DMS114 treated with DMSO at 0.1 percent for 48 hours (cell line): ENCODE data around the gene NRSN2.
A peak's percentile ranks its signal among the peaks of the same experiment; 100 is the strongest.
"Not testable (repeated sequence)": the region's sequence is repeated elsewhere in the genome, so short reads cannot be mapped to it uniquely, and the experiment has no call there.

Source experiments
- DNase-seq: peaks from one replicate; lab custom pipeline; 2025; ENCODE audit not compliant: unreplicated experiment; lab: John Stamatoyannopoulos, UW

The NRSN2 gene

GRCh38 chr20:373171-373890 lies 26.4 kb downstream of the NRSN2 start:
- DNase-seq: no peak

DNA sequence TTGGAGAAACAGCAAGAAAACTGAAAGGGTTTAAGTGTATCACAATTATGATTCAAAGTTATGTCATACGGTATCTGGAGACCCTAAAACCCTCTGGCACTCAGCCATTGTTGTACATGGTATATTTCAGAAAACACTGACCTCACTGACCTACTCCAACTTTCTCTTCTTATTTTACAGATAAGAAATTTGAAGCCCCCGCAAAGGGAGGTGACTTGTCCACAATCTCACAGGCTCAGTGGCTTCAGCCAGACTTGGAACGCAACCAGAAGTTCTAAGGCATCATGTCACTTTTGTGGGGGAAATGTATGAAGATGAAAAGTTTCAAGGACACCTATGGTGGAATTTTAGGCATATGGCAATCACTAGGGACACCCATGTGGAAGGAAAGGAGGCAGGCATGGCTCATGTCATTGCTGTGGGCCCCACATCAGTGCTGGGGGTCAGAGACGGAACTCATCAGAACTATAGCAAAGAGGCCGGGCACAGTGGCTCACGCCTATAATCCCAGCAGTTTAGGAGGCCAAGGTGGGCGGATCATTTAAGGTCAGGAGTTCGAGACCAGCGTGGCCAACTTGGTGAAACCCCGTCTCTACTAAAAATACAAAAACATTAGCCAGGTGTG lies 28.5 kb downstream of the NRSN2 start:
- no peak for DNase-seq

- DNase-seq: no peak
These were observed 29.2 kb downstream of the NRSN2 start for GRCh38 chr20:376089-376488.

DNA sequence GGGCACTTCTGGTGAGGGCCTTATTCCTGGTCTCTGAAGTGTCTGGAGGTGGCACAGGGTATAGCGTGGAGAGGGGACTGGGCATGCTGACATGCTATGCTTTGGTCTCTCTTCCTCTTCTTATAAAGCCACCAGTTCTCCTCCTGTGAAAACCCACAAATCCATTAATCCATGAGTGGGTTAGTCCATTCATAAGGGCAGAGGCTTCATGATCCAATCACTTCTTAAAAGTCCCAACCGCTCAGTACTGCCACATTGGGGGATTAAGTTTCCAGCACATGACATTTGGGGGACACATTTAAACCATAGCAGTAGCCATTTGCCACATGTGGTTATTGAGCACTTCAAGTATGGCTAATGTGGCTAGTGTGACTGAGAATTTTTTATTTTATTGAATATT lies 29.8 kb downstream of the NRSN2 start:
- no peak for DNase-seq

- DNase-seq: not testable (repeated sequence)
These were observed 30.7 kb downstream of the NRSN2 start for GRCh38 chr20:377578-377977.

GRCh38 chr20:378961-379336 lies 32.0 kb downstream of the NRSN2 start:
- no peak for DNase-seq

GRCh38 chr20:380763-381580 lies 34.1 kb downstream of the NRSN2 start:
- no peak for DNase-seq

DNA sequence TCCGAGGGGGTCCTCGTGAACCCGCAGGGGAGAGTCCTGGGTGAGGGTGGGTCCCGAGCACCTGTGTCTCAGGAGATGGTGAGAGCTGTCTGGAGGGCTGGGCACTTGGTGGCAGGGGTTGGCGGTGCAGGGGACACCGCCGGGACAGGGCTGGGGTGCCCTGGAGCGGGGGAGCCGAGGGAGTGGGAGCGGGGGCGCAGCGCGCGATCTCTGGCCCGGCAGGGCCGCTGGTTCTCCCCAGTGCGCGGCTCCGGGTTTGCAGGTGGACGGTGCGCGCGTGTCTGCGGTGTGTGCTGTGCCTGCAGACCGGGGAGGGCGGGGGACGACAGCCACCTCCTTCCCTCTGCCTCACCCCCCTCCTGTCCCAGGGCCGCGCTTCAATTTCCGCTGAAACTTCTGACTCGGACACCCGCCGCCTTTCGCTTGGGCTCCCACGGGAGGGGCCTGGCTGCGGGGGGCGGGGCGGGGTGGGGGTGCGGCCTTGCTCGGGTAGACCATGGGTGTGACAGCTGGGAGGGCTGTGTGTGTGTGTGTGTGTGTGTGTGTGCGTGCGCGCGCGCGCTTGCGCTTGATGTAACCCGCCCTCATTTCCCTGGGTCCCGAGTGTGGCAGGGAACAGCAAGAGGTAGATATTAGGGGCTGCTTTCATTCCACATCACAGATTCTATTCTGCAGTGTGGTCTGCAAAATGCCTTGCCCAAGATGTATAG lies 34.8 kb downstream of the NRSN2 start:
- DNase-seq: peak; percentile 14

DNA sequence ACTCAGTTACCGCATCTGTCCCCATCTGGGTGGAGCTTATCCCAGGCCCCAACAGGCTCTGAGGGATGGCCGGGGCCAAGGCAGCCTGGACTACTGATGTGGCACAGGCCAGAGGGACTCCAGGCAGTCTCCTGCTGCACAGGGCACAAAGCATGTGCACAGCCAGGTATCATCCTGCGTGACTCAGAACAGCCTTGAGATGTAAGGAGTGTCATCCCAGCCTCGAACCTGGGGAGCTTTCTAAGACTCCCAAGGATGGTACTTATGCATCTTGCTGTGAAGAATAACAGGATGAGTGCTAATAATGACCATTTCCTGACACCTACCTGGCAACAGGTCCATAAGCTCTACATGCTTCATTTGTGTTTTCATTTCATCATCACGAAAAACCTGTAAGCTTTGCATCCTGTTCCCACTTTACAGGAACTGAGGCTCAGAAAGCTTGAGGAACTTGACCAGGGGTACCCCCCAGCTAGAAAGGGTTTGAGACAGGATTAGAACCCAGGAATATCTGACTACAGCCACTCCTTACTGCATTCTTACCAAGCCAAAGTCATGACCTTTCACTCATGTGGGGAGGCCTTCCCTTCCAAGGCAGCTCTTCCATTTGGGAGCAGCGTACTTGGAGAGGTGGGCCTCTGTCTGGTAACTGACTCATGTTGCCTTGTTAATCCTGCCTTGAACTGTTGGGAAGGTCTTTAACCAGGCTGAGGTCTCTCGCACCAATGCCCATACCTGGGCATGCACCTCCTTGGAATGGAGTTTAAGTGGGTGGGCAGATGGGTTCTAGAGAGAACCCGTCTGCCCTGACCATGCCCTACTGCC lies 35.6 kb downstream of the NRSN2 start:
- no peak for DNase-seq

GRCh38 chr20:383889-384288 lies 37.0 kb downstream of the NRSN2 start:
- no peak for DNase-seq

DNA sequence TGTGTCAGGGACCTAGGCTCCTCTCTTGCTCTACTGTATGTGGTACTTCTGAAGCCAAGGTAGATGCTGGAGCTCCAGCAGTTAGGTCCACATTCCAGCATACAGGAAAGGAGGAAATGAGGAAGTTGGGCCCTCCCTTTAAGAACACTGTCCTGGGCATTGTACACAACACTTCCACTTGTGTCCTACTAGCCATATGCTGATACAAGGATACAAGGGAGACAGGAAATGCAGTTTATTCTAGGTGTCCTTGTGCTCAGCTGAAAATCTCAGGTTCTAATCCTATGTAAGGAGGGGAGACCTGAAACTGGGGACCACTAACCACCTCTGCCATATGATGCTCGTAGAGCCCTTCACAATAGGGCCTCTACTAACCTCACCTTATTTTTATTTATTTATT lies 37.8 kb downstream of the NRSN2 start:
- DNase-seq: no peak

GRCh38 chr20:385448-385847 lies 38.5 kb downstream of the NRSN2 start:
- DNase-seq: no peak

DNA sequence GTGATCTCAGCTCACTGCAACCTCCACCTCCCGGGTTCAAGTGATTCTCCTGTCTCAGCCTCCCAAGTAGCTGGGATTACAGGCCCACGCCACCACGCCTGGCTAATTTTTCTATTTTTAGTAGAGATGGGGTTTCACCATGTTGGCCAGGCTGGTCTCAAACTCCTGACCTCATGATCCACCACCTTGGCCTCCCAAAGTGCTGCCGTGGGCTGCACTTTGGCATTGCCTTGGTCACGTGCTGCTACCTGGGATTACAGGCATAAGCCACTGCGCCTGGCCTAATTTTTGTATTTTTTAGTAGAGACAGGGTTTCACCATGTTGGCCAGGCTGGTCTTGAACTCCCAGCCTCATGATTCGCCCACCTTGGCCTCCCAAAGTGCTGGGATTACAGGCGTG lies 39.7 kb downstream of the NRSN2 start:
- DNase-seq: not testable (repeated sequence)

DNA sequence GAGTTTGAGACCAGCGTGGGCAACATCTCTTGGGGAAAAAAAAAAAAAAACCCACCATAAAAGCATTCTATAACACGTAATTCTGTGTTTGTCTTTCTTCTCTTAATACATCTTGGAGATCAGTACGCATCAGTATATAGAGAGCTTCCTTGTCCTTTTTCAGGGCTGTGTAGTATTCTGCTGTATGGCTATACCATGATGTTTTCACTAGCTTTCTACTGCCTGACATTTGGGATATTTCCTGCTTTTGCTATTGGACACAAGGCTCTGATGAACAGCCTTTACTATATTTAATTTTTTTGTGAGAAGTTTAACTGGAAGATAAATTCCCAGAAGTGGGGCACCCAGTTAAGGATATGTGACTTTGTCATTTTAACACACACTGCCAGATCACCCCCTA lies 40.6 kb downstream of the NRSN2 start:
- no peak for DNase-seq

GRCh38 chr20:388034-388994 lies 41.4 kb downstream of the NRSN2 start:
- DNase-seq: no peak

GRCh38 chr20:389220-389619 lies 42.3 kb downstream of the NRSN2 start:
- no peak for DNase-seq

DNA sequence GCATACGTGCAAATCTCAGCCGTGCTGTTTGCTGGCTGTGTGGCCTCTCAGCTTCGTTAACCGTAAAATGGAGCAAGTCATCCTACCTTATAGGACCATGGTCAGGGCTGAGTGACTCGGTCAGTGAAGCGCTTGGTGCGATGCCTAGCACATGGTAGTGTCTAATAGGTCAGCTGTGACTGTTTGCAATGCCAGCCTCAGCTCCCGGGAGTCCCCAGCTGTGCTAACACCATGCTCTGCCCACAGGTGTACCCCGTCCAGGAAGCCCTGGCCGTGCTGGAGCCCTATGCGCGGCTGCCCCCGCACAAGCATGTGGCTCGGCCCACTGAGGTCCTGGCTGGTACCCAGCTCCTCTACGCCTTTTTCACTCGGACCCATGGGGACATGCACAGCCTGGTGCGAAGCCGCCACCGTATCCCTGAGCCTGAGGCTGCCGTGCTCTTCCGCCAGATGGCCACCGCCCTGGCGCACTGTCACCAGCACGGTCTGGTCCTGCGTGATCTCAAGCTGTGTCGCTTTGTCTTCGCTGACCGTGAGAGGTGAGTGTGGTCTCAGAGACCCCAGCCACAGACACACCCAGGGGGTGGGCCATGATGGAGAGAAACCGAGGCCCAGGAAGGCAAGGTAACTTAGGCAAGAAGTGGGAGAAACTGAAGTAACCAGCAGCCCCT lies 44.3 kb downstream of the NRSN2 start:
- DNase-seq: no peak

DNA sequence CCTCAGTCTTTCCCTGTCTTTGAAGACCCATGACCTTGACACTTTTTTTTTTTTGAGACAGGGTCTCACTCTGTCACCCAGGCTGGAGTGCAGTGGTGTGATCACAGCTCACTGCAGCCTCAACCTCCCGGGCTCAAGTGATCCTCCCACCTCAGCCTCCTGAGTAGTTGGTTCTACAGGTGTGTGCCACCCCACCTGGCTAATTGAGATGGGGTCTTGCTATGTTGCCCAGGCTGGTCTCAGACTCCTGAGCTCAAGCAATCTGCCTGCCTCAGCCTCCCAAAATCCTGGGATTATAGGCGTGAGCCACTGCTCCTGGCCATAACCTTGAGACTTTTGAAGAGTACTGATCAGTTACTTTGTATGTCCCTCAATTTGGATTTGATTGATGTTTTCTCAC lies 46.4 kb downstream of the NRSN2 start:
- not testable (repeated sequence) for DNase-seq

GRCh38 chr20:396252-396618 lies 49.3 kb downstream of the NRSN2 start:
- DNase-seq: no peak
